HG03439 (cell line): ENCODE results near the gene MLLT10.
"Not testable (repeated sequence)": the region's sequence is repeated elsewhere in the genome, so short reads cannot be mapped to it uniquely, and the experiment has no call there.

Experiments
- ATAC-seq: cut with Tn5 transposase; IDR thresholded peaks from one replicate; pipeline ENCODE4 v1.9.1; 2021; ENCODE audit warnings: mild to moderate bottlenecking, moderate library complexity; ENCODE audit not compliant: unreplicated experiment

The MLLT10 gene

GRCh38 chr10:21527598-21528235 is 6.3 kb upstream of the MLLT10 start:
- ATAC-seq: no peak

DNA sequence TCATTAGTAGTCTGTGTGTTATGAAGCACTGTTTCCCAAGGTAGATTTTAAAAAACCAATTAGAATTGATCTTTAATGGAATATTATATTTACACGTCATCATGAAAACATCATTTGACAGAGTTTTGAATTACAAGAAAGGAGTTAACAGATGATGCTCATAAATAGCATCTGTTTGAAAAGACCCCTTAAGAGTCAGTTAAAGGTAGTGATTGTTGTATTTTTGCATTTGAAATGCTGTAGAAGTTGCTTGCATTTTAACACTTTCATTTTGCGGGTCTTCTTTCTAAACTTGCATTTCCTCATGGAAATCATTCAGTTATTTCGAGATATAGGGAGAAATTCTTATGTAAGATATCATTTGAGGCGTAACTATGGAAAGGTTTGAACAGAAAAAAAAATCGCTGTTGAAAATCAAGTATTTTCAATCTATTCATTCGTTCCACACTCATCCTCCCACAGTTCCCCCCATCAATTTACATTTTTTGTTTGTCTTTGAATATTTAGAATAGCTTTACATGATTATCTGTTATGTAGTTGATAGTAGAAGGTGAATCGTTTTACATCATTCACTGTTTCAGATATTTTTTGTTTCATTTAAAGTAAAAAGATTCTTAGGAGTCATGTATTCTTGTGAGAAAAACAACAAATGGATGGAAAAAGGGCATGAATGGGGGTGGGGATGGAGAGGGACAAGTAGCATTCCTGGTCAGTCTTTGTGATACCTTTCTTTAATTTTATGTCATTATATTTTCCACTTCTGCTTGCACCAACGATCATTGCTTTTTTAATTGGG is 5.6 kb upstream of the MLLT10 start:
- no peak for ATAC-seq

GRCh38 chr10:21529032-21529910 is 4.8 kb upstream of the MLLT10 start:
- ATAC-seq: no peak

DNA sequence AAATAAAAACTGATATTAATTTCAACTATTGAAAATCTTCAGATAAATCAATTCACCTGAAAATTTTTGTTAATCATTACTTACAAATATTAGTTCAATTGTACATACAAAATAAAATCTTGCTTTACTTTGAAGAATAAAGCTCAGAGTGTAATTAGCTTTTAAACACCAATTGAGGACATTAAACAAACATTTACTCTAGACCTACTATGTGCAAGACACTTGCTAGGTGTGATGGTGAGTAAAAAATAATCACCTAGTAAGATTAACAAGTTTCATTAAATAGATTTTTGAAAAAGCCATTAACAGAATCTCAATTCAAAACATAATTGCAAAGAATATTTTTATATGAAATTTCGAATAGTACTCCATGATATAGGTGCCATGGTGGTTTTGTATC is 3.9 kb upstream of the MLLT10 start:
- ATAC-seq: no peak

DNA sequence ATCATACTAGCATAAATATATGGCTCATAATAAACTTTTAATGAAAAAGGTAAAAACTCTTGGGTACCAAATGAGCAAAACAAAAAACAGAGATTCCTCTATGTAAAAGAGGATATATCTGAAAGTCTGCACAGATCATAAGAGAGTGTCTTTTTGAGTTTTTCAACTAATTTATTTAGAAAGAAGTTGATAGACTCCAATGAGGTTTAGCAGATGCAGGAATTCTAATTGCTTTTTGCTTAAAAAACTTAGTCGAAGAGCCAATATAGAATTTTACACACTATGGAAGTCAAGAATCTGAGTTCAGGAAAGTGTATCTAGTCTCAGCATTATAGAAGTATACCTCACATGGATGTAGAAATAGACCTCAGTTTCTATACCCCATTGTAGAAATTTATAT is 3.4 kb upstream of the MLLT10 start:
- ATAC-seq: no peak

DNA sequence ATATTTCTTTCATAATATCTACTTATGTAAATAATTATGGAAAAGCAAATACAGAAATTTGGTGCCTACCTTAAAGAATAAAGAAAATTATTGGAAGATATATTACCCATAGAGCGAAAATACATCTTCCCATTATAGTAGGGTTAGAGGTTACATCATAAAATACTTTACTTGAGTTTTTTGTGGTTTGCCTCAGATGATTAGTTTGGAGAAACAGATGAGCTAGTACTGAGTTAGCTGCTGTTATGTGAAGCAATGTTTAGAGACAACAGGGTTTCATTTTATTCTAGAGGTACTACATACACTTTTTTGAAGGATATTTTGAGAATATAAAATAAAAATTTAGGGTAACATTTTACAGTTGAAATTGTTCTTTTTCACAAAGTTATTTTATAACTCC is 2.9 kb upstream of the MLLT10 start:
- no peak for ATAC-seq

DNA sequence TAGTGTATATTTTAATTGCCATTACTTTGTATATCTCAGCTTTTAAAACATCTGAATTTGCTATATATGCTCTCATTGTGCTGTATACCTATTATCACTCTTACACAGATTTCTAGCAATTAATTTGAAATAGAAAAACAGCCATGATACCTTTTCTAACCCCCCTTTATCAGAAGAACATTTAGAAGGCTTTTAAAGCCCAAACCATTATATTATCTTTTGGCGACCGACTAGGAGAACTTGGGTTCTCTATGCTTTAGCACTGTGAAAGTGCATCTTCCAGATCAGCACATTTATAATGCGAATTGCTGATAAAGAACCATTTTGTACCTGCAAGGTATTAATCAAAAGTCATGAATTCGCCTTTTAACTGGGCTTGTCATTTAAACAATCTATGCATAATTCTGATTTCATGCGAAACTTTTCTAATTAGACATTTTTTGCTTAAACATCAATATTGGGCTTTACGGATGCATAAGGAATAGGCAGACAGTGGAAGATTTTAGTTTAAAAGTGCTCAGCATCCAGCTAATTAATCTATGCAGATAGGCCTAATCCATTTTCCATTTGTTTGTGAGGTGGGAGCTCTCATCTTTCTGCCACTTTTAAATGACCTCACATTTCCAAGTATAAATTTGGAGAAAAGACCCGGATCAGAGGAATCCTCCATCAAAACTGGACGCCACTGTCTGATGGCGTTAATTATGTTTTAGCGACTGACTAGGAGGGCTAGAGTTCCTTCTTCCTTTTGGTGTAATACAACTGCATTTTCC is 1.2 kb upstream of the MLLT10 start:
- ATAC-seq: no peak

- ATAC-seq: no peak
Measured at GRCh38 chr10:21534280-21534586, 201 bp downstream of the MLLT10 start.

- peak; percentile 26 for ATAC-seq
Measured at GRCh38 chr10:21534604-21535493, 817 bp downstream of the MLLT10 start.

GRCh38 chr10:21535494-21535965 is 1.5 kb downstream of the MLLT10 start:
- ATAC-seq: no peak

GRCh38 chr10:21535976-21536375 is 1.9 kb downstream of the MLLT10 start:
- ATAC-seq: not testable (repeated sequence)

GRCh38 chr10:21536874-21537273 is 2.8 kb downstream of the MLLT10 start:
- ATAC-seq: no peak

DNA sequence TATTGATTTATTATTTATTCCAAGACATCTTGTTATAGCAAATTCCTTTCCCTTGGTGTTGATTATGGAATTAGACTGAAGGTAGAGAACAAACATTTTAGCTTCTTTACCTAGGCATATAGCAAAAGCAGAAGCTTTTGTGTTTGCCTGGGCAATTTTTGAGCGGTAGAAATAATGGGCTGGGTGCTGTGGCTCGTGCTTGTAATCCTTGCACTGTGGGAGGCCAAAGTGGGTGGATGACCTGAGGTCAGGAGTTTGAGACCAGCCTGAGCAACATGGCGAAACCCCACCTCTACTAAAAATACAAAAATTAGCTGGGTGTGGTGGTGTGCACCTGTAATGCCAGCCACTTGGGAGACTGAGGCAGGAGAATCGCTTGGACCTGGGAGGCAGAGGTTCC is 6.7 kb downstream of the MLLT10 start:
- ATAC-seq: not testable (repeated sequence)

DNA sequence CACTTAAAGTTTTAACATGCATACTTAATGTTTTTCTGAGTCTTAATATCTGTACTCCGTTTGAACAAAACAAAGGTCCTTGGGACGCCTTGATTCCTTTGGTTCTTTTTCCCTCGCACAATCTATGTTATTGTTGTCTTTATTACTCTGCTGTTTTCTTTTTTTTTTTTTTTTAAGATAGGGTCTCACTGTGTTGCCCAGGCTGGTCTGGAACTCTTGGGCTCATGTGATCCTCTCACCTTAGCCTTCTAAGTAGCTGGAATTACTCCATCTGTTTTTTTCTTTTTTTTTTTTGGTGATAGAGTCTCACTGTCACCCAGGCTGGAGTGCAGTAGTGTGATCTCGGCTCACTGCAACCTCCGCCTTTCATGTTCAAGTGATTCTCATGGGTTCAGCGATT is 13.2 kb downstream of the MLLT10 start:
- no peak for ATAC-seq

GRCh38 chr10:21552638-21553037 is 18.6 kb downstream of the MLLT10 start:
- ATAC-seq: no peak

DNA sequence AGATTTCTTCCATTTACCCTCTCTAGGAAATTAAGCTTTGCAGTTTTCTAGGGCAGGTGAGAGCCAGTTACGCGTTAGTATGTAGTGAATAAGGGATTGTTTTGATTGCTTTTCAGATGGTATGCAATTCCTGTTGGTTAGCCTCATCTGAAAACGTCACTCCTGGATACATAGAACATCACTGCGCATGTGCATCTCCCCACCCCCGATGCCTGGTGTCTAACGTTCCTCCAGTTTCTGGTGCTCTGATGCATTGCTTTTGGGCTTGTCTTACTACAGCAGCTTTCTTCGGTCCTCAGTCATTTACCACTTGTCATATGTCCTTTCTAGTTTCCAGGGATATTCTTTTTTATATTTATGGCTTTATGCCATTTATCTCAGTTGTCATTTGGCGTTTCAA is 22.5 kb downstream of the MLLT10 start:
- no peak for ATAC-seq

- ATAC-seq: not testable (repeated sequence)
Measured at GRCh38 chr10:21558984-21559383, 25.0 kb downstream of the MLLT10 start.

DNA sequence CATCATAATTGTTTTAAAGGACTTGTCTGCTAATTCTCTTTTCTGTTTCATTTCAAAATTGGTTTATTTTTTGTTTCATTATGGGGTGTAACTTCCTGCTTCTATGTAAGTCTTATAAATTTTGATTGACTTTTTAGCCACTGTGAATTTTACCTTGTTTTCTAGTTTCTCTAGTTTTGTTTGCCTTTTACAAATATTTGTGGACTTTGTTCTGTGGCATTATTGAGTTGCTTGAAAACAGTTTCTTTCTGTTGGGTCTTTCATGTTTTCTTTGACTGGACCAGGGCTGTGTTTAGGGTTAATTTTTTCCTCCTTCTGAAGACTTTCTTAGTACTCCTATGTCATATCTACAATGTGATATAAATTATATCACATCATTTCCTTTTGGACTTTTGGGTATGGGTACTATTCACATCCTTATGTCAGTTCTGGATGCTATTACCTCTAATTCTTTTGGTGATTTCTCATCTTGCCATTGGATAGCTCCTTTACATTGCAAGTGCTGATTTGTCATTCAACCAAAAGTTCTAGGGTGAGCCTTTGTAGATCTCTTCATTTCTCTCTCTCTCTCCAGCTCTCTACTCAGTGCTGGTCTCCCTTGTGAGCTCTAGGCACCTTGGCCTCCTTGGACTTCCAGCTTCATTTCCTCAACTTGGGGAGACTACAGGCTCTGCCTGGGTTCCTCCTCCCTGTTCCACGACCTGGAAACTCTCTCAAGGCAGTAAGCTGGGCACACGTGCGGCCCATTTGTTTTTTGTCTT is 36.9 kb downstream of the MLLT10 start:
- ATAC-seq: no peak

- no peak for ATAC-seq
Measured at GRCh38 chr10:21572578-21572977, 38.5 kb downstream of the MLLT10 start.
